ENCODE results near the gene C5orf46. TPM values are rescaled to one million over a fixed set of nuclear protein-coding genes. Genes with fewer than 3 reads are reported as not detected.

C5orf46 gene
- total RNA-seq, 3 donors from 2014 or later (not counting 1 experiment from before 2014, with no cell fraction given) = not detected

DNA sequence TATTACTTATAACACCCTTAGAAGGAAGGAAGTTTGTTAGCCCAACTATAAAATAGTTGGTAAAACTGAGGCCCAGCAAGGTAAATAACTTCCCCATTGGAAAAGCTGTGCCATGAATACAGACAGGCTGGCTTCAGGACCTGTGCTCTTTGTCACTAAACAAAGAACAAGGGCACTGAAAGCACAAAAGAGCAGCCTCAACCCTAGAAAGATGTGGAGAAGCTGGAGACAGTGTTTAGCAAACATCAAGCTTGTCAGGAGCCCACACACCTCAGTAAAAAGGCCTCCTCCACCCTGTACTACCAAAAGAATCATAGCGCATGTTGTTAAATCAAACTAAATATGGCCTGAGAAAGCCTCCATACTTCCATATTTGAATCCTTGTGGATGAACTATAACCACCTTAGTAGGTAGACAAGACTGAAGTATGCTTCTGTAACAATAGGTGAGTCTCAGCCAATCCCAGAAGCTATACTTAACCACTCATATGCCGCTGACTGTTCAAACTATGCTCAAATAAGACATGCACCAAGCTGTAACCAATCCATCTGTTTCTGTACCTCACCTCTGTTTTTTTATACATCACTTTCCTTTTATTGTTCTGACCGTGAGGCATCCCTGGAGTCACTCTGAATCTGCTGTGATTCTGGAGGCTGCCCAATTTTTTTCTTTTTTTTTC lies 46.2 kb downstream of the C5orf46 start:
- Mint-ChIP-seq H3K4me3 (no peak overlapping the region), H3K4me1 (peaks cover 0 to 5% of the 10 kb centered on the region in 2 donors), H3K27ac (no peak overlapping the region), H3K36me3 (no peaks in the 10 kb centered on the region), H3K9me3 (no peaks in the 10 kb centered on the region), H3K27me3 (ENCODE audit: low read depth in 2 of 2) (peaks cover 0 to 5% of the 10 kb centered on the region in 2 donors)
- H3K4me3 ChIP-seq (ENCODE audit: low read length) = no peak overlapping the region
- intact Hi-C loops (cut with micrococcal nuclease) = loop anchor here (5.0 kb wide), 1 partner anchor 872 kb away; no protein-coding TSS in a partner anchor
- no peaks in the 10 kb centered on the region for H3K9me3 ChIP-seq (ENCODE audit: control insufficient read depth, insufficient read depth, low read length)
- no peaks in the 10 kb centered on the region for H3K36me3 ChIP-seq (ENCODE audit: control insufficient read depth, insufficient read depth, low read length)
- ATAC-seq (no peak), DNase-seq (no peak)
- WGBS (ENCODE audit: insufficient coverage) = 96% methylated on average over 3 of the region's 3 CpGs
- no peak overlapping the region for H3K27ac ChIP-seq (ENCODE audit: low read length)
- TF ChIP-seq, protein P1, sequence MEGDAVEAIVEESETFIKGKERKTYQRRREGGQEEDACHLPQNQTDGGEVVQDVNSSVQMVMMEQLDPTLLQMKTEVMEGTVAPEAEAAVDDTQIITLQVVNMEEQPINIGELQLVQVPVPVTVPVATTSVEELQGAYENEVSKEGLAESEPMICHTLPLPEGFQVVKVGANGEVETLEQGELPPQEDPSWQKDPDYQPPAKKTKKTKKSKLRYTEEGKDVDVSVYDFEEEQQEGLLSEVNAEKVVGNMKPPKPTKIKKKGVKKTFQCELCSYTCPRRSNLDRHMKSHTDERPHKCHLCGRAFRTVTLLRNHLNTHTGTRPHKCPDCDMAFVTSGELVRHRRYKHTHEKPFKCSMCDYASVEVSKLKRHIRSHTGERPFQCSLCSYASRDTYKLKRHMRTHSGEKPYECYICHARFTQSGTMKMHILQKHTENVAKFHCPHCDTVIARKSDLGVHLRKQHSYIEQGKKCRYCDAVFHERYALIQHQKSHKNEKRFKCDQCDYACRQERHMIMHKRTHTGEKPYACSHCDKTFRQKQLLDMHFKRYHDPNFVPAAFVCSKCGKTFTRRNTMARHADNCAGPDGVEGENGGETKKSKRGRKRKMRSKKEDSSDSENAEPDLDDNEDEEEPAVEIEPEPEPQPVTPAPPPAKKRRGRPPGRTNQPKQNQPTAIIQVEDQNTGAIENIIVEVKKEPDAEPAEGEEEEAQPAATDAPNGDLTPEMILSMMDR (IDR thresholded peaks at IDR 0.05) = no peak
- no peaks in the 10 kb centered on the region for H3K27me3 ChIP-seq (ENCODE audit: control insufficient read depth, insufficient read depth, low read length)
- no peaks in the 10 kb centered on the region for H3K4me1 ChIP-seq (ENCODE audit: control insufficient read depth, insufficient read depth, low read length)

DNA sequence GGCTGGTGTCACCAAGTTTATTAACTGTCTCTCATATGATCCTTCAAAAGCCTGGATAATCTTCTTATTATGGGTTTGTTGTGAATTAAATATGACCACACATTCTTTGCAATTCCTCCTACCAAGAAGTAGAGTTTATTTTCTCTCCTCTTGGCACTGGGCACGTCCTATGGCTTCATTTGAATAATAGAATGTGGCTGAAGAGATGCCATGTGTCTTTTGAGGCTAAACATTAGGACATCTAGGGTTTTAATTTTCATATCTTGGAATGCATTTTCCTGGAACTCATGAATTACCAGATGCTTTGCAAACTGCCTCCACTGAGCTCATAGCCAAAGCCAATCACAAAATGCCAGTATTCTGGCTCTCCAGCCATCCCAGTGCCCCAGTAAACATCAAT lies 47.8 kb downstream of the C5orf46 start:
- whole genome bisulfite sequencing (ENCODE audit: insufficient coverage) = no CpG with 5 or more reads among the region's 1 CpG
- TF ChIP-seq, protein P1 (IDR thresholded peaks at IDR 0.05) = no peak
- Histone ChIP-seq H3K9me3 (ENCODE audit: control insufficient read depth, insufficient read depth, low read length) (no peaks in the 10 kb centered on the region), H3K4me3 (ENCODE audit: low read length) (no peak overlapping the region), H3K36me3 (ENCODE audit: control insufficient read depth, insufficient read depth, low read length) (no peaks in the 10 kb centered on the region), H3K4me1 (ENCODE audit: control insufficient read depth, insufficient read depth, low read length) (no peaks in the 10 kb centered on the region), H3K27ac (ENCODE audit: low read length) (no peak overlapping the region), H3K27me3 (ENCODE audit: control insufficient read depth, insufficient read depth, low read length) (no peaks in the 10 kb centered on the region)
- Mint-ChIP-seq H3K27ac (no peak overlapping the region), H3K4me3 (no peak overlapping the region), H3K27me3 (ENCODE audit: low read depth in 2 of 2) (peaks cover 3 to 7% of the 10 kb centered on the region in 2 donors), H3K4me1 (peaks cover 0 to 5% of the 10 kb centered on the region in 2 donors), H3K9me3 (no peaks in the 10 kb centered on the region), H3K36me3 (no peaks in the 10 kb centered on the region)
- ATAC-seq (no peak), DNase-seq (no peak)
- intact Hi-C loops (cut with micrococcal nuclease) = loop anchor here (5.0 kb wide), 1 partner anchor 874 kb away; no protein-coding TSS in a partner anchor

DNA sequence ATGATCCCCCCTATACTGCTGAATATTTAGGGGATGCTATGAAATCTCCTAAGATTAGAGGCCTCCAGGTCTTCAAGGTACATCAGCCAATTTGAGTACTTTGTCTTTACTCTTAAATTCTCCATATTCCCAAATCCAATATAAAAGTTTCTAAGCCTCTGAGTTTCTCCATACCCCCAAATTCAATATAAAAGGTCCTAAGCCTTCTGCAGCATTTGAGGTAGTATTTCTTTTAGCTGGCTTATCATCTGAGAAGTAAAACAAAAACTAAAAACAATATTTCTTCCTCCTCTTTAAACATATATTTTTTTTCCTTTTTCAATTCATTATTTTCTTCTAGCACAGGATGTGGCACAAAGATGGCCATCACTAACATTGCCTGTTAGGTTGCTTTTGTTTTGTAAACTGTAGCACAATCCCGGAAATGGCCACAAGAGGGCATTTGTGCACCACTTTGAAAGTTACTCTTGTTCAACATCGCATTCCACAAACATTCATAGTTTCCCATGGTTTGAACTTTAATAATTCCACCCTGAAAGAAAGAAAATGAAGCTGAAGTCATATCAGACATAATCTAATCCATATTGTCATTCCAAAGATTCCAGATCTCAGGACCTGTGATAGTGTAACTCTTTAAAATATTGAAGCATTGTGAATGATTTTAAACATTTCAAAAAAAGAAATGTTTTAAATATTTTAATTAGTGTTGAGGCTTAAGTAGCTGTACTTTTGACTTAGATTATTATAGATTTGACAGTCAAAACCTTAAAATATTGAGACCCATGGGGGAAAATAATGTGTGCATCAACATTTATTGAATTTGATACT lies 48.8 kb downstream of the C5orf46 start:
- intact Hi-C loops (cut with micrococcal nuclease) = loop anchor here (5.0 kb wide), 1 partner anchor 875 kb away; no protein-coding TSS in a partner anchor
- TF ChIP-seq, protein P1 (IDR thresholded peaks at IDR 0.05) = peak; percentile 86
- Mint-ChIP-seq H3K36me3 (no peaks in the 10 kb centered on the region), H3K9me3 (no peaks in the 10 kb centered on the region), H3K4me3 (no peak overlapping the region), H3K27ac (no peak overlapping the region), H3K27me3 (ENCODE audit: low read depth in 2 of 2) (peaks cover 5 to 7% of the 10 kb centered on the region in 2 donors), H3K4me1 (peaks cover 0 to 5% of the 10 kb centered on the region in 2 donors)
- no peaks in the 10 kb centered on the region for H3K9me3 ChIP-seq (ENCODE audit: control insufficient read depth, insufficient read depth, low read length)
- no peaks in the 10 kb centered on the region for H3K4me1 ChIP-seq (ENCODE audit: control insufficient read depth, insufficient read depth, low read length)
- H3K27me3 ChIP-seq (ENCODE audit: control insufficient read depth, insufficient read depth, low read length) = no peaks in the 10 kb centered on the region
- no peak overlapping the region for H3K27ac ChIP-seq (ENCODE audit: low read length)
- ATAC-seq = peak; percentile 69 to 82 (median 76)
- H3K4me3 ChIP-seq (ENCODE audit: low read length) = no peak overlapping the region
- DNase-seq = peak; percentile 30 to 58
- no peaks in the 10 kb centered on the region for H3K36me3 ChIP-seq (ENCODE audit: control insufficient read depth, insufficient read depth, low read length)
- 5% methylated on average over 2 of the region's 2 CpGs for WGBS (ENCODE audit: insufficient coverage)

Measured in natural killer cell (primary cell).